ELR (cell line): ENCODE measurements around the gene KIAA1328.

ENCODE experiments used
- DNase-seq: peaks from one replicate; pipeline ENCODE4 v3.0.0-alpha.2; 2015; ENCODE audit warnings: low read depth

Gene KIAA1328

DNA sequence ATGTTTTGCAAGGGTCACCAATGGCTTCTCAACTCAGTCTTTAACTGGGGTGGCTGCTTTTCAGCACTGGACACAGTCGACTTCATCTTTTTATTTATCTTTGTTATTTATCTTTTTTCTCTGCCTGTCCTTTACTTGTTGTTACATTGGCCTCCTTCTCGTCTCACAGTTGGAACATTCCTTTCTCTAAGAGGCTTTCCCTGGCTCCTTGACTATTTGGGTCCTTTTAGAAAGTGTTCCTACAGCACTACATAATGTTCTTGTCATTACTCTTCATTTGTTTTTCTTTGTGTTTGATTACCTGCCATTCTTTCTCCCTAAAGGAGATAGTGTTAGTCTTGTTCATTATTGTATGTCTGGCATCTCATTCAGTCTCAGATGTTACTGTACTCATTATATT lies 122.0 kb downstream of the KIAA1328 start:
- DNase-seq, result no peak

DNA sequence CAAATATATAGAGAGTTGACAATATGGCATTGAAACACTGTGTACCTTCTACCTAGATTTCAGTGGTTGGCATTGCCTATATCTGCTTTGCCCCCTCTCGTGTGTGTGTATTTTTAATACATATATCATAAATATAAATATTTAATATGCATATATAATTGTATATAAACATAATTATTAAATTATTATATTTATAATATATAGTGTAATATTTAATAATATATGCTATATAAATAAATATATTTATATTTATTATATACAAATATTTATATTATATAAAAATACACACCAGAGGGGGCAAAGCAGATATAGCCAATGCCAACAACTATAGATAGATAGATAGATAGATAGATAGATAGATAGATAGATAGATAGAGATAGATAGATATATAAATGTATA lies 124.1 kb downstream of the KIAA1328 start:
- DNase-seq, result no peak

DNA sequence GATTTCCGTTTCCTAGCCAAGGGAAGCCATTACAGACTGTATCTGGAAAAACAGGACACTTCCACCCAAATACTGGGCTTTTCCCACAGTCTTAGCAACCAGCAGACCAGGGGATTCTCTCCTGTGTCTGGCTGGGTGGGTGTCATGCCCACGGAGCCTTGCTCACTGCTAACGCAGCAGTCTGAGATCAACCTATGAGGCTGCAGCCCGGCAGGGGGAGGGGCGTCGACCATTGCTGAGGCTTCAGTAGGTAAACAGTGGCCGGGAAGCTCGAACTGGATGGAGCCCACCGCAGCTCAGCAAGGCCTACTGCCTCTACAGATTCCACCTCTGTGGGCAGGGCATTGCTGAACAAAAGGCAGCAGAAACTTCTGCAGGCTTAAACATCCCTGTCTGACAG lies 131.1 kb downstream of the KIAA1328 start:
- DNase-seq, result no peak

DNA sequence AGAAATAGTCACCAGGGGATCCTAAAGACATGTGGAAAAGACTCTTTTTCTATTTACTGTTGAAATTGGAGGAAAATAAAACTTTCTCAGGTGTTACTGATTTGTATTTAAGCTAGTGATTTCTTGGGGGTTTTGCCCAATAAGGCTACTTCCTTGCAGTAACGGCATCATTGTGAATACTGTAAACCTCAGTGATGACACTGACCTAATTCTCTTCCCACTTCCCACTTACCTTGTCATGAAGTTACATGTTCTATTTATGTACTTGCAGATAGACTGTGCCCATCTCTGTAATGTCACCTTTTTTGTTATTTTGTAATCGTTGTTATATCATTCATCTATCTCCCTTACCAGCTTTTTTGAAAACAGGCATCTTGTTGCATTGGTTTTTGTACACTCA lies 134.5 kb downstream of the KIAA1328 start:
- no peak for DNase-seq

DNA sequence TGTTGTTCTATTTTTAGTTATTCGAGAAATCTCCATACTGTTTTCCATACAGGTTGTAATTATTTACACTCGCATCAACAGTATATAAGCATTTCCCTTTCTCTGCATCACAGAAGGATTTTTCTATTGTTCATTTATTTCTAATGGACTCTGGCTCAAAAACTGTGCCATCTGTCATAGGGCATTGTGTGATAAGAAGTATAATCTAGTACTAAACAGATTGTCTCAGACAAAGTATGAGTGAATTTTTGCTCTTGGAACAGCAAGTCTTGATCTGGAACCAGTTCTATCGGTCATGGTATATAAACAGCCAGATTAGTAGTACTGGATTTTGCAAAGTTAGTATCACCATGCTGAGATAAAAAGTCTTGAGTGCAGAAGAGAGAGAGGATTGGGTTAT lies 145.8 kb downstream of the KIAA1328 start:
- DNase-seq, result no peak

DNA sequence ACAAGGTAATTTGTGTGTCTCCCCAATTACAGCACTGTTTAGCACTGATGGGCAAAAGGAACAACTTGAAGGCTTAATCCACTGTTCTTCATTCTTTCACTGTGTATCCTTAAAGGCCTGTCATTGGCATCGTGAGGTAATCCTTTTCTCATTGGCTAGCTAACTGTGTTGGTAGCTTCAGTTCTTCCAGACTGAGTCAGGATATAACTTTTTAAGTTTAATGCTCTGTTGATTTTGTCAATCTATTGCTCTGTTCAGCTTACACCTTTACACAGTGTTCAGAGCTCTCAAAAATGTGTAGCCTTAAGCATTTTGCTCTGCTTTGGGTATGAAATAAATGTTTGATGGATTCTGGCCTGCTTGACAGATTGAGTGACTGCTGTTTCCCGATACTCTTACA lies 148.2 kb downstream of the KIAA1328 start:
- DNase-seq, result no peak

DNA sequence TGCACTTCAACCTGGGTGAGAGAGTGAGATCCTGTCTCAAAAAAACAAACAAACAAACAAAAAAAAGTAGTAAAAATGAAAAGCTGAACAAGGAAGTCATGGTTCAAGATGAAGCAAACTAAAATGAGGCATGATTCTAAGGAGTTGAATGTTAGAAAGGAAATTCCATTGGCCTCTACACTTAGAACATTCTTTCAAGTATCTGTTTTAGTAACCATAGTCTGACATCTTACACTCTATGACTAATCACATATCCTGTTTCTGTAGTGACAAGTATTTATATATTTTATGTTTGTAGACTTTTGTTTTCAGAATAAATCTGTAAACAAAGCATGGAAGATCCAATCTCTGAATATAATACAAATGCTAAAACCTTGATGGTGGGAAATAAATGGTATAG lies 164.1 kb downstream of the KIAA1328 start:
- DNase-seq, result peak; percentile 49

DNA sequence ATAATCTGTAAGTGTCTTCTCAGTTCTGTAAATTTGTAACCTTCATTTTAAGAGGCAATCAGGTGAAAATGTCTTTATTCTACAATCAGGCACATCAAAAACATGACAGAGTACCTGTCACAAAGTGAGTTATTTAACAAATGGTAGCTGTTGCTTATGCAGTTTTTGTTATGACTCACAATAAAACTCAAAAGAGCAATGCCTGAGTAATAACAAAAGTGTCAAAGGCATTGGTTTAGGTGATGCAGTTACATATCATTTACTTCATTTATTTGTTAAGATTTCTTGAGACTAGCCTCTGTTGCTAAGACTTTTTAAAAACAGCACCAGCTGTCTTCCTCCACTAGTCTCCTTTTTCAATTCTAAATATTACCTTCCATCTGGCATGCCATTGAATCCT lies 177.8 kb downstream of the KIAA1328 start:
- DNase-seq, result no peak

DNA sequence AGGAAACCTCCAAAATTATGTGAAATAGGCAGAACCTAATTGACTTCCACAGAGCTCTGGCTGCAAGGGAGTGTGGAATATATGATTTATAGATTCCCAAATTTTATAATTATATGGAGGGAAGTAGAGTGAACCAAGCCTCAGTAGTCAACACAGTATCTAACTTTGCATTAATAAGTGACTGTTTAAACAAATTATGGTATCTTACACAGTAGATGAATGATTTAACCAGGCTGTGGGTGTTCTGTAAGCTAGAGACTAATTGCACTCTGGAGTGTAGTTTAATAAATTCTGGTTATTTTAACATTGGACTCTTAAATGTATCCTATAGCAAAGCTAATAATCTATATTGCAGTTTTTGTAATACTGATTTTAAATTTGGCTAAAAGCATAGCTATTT lies 183.5 kb downstream of the KIAA1328 start:
- DNase-seq, result no peak

DNA sequence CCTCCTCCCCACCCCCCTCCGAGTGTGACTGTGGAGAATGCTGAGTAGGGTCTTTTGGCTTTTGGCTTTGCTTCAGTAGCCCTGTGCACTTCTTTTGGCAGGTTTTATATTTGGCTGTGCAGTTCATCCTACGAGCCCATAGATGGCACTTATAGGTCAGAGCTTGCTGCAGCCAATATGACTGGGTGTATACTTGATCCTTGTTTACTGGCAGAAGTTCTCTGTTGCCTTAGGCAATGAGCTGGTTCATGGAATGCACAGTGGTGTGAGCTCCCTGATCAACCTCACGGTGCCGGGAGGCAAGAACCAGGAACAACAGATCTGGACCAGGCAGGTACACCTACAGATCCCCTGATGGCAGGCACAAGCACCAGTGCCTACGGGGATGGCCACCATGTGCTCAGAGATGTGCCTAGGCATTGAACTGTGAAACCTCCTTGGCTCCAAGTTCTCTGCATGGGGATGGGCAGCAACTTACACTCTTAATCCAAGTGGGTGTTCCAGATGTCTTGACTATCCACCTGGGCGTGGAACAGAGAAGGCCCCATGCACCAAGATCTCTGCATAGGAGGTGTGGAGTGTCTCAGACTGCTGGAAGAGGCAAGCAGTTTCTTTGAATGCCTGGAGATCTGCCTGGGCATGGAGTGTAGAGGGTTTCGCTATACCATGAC lies 190.4 kb downstream of the KIAA1328 start:
- DNase-seq, result peak; percentile 25

DNA sequence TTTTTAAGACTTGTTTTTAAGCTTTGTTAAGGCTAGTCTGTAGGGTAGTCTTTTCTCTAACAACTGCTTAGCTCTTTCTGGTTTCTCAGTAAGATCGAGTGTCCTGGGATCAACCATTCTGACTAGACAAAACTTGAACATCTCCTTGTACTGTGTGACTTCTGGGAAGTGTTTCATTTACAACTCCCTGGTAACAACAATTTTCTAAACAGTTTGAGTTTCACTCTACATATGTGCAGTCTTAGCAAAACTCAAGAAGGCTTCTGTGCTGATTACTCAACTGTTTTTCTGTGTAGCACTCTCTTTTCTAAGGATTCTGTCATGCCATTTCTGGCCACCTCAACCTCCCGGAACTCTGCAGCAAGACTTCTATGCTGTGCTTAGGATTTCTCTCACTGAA lies 204.5 kb downstream of the KIAA1328 start:
- no peak for DNase-seq

DNA sequence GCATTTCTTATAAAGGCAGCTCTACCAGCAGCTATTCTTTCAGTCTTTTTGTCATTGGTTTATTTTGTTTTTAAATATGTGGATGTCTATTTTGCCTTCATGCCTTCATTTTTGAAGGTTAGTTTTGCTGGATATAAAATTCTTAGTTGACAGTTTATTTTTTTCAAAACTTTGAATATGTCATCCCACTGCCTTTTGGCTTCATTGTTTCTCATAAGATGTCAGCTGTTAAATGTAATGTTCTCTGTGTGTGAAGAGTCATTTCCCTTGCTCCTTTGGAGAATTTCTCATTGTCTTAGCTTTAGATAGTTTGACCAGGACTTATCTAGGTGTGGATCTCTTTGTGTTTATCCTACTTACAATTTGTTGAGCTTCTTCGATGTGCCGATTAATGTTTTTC lies 213.5 kb downstream of the KIAA1328 start:
- no peak for DNase-seq

DNA sequence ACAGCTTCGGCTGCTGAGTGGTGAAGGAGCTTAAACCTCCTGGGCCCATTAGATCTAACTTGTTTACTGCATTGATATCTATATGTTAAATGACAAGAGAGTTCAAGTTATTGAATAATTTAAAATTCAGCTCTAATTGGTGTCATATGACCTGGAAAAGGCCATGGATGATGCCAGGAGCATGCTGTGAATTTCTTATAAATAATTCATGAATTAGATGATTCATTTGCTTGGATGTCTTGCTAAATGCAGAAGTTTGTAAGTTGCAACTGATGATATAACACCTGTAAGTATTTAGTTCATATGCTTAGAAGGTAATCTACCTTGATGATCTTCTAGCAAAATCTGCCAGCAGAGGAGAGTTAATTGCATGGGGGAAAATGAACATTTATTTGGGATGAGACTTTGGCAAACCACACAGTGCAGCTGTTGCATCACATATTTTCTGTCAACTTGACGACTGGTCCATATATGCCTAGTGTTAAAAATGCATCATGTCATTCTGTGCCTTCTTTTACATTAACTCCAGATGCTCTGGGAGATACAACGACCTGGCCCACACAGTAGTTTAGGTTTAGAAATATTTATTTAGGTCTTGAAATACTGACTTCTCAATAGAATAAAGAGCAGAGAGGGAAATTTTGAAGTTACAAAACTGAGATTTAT lies 226.3 kb downstream of the KIAA1328 start:
- no peak for DNase-seq

DNA sequence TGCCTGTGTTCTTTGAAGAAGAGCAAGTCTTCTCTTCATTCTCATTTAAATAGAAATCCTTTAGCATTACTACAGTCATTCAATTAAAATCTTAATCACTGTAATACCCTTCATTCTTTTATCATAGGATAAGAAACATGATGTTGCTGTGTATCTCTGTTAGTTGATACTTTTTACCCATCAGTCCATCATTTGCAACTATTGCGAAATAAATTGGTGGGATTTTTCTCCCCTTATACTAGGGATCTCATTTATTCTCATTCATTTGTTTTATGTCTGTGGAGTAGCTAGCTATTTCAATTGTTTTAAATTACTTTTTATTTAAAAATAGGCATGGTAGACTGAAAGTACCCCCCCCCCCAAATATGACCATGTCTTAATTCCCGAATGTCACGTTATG lies 235.3 kb downstream of the KIAA1328 start:
- DNase-seq, result no peak

DNA sequence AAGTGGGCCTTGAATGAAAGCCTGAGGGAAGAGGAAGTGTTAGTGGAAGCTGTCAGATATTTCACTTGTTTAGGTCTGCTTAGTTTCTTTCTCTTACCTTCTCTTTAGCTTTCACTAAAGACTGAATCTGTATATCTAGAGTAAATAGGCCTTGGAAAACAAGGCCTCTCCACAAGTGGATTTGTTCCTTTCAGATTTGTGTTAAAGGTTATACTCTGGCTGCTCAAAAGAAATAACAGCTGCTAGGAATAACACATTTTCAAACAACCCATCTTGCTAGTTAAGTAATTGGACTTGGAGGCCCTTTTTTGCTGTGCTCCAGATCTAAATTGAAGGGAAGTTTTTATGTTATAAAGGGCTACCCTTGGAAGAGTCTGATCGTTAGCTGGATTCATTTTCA lies 236.3 kb downstream of the KIAA1328 start:
- no peak for DNase-seq

DNA sequence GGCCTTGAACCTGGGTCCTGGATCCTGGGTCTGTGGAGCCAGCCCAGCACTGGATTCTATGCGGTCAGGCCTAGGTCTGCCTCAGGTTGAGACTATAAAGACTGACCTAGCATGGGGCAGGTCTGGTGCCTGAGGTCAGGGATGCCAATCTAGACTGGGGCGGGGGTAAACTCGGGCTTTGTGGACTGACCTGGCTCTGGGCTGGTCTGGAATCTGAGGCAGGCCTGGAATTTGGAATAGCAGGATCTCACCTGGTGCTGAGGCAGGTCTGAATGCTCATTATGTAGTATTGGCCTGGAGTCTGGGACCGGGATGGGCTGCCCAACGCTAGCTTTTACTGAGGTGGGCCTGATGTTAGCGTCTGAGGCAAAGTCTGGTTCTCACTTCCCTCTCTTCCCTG lies 256.0 kb downstream of the KIAA1328 start:
- DNase-seq, result no peak

DNA sequence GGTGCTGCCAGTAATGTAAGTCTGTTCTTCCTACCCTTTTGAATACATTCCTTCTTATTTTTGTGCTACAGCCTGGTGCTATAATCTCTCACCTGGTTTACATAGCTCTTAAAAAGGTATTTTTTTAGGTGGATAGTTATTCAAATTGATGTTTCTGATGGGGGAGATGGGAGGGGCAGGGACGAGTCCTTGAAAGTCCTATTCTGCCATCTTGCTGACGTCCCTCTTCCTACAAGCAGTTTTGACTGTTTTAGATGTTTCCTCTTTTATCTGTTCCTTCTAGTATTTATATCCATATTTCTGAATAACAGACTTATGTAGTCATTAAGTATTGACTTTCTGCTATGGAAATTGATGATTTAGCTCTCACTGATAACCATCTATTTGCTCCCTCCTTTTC lies 256.4 kb downstream of the KIAA1328 start:
- no peak for DNase-seq

DNA sequence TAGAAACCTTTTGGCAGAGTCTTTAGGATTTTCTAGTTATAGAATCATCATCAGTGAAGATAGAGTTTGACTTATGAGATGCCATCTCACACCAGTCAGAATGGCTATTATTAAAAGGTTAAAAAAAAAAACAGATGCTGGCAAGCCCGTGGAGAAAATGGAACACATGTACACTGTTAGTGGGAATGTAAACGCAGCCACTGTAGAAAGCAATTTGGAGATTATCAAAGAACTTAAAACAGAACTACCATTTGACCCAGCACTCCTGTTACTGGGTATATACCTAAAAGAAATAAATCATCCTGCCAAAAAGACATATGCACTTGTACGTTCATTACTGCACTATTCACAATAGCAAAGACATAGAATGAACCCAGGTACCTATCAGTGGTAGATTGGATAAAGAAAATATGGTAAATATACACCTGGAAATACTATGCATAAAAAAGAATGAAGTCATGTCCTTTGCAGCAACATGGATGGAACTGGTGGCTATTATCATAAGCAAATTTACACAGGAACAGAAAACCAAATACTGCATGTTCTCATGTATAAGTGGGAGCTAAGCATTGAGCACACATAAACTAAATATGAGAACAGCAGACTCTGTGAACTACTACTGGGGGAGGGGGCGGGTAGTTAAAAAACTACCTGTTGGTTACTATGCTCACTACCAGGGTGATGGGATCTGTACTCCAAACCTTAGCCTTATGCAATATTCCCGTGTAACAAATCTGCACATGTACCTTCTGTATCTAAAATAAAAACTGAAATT lies 279.0 kb downstream of the KIAA1328 start:
- DNase-seq, result no peak

DNA sequence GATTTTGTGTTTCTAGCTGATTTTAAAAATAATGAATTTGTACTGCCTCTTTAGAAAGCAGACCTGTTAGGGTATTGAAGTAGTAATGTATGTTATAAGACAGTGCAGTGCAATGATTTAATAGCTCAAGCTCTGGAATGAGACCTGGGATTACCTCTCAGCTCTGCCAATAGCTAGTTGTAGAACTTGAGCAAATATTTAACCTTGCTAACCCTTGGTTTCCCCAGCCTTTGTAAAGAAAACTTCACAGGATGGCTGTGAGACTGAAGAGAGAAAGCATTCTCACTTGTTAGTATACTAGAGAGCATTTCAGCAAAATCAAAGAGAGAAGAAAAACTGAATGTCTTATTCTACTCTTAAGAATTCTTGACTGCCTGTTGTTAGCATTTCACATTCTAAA lies 293.9 kb downstream of the KIAA1328 start:
- no peak for DNase-seq

DNA sequence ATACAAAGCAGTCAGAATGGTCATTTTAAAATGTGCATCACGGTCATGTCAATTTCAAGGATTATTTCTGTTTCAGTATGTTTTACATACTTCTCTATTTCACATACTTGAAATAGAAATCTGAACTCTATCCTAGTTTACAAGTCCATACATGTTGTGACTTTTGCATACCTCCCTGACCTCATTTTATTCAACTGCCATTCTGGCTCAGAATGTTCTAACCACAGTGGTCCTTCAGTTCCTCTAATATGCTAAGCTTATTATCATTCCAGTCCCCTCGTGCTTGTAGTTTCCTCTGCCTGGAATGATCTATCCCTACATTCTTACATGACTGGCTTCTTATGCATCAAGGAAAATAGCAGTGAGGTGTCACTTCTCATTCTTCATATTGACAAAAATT lies 295.6 kb downstream of the KIAA1328 start:
- no peak for DNase-seq

DNA sequence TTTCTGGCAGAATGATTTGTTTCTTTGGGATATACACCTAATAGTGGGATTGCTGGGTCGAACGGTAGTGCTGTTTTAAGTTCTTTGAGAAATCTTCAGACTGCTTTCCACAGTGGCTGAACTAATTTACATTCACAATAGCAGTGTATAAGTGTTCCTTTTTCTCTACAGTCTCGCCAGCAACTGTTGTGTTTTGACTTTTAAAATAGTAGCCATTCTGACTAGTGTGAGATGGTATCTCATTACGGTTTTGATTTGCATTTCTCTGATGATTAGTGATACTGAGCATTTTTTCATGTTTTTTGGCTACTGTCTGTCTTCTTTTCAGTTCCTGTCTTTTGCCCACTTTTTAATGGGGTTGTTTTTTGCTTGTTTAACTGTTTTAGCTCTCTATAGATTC lies 306.2 kb downstream of the KIAA1328 start:
- DNase-seq, result no peak

DNA sequence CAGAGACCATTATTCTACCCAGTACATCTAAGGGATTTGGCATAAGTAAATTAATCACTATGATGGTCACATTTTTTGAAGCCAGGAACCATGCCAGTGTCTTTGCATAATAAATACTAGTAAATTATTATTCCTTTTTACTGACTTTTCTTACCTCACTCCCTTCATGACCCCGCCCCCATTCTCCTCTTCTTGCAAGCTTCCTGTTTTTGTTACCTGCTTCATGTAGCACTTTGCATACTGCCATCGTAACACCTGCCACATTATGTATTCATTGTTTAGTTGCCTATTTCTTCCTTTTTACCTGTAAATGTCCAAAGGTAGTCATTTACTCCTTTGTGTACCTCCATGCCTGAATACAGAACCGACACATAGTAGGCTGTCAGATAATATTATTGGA lies 309.5 kb downstream of the KIAA1328 start:
- no peak for DNase-seq

DNA sequence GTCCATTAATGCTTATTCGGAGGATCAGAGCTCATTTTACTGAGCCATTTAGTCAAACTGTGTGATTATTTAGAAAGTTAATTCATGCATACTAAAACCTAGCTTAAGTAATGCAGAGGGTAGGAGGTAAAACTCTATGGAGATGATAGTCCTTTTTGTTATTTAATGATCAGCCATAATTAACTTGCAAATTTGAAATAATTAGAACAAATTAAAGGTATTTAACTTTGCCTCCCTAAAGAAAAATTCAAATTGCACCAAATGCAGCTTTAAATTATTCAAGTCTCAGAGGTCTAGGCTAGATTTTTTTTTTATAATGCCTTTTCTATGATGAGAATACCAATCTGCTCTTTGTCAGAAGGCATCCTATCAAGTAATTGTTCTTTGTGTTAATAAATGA lies 310.9 kb downstream of the KIAA1328 start:
- no peak for DNase-seq
